ENCODE results near the gene HYOU1.

The HYOU1 gene

GRCh38 chr11:119085437-119085847, 28.4 kb upstream of the HYOU1 start:
- peak overlapping the region; percentile 94 for H3K4me3 ChIP-seq (ENCODE audit: low read depth, low read length)
- no peak for TF ChIP-seq CTCF (IDR thresholded peaks at IDR 0.05; ENCODE audit: insufficient read depth, low read depth, low read length, missing control alignments)
- no peak for DNase-seq (ENCODE audit: low read depth)

- no peak for TF ChIP-seq CTCF (IDR thresholded peaks at IDR 0.05; ENCODE audit: insufficient read depth, low read depth, low read length, missing control alignments)
- DNase-seq (ENCODE audit: low read depth) = peak; percentile 93
- peak within 1 kb of the TSS; percentile 94 for H3K4me3 ChIP-seq (ENCODE audit: low read depth, low read length)
Observed at GRCh38 chr11:119084663-119085436, 27.8 kb upstream of the HYOU1 start, which contains the start of gene HMBS. HMBS (plus strand) TSS chr11:119084881; CDS start chr11:119085034, 153 bp downstream.

GRCh38 chr11:119081682-119082260, 24.8 kb upstream of the HYOU1 start:
- H3K4me3 ChIP-seq (ENCODE audit: low read depth, low read length) = no peak overlapping the region
- DNase-seq (ENCODE audit: low read depth) = no peak
- TF ChIP-seq CTCF (IDR thresholded peaks at IDR 0.05; ENCODE audit: insufficient read depth, low read depth, low read length, missing control alignments) = no peak

- no peak for DNase-seq (ENCODE audit: low read depth)
- H3K4me3 ChIP-seq (ENCODE audit: low read depth, low read length) = no peak overlapping the region
- TF ChIP-seq CTCF (IDR thresholded peaks at IDR 0.05; ENCODE audit: insufficient read depth, low read depth, low read length, missing control alignments) = no peak
Observed at GRCh38 chr11:119078675-119079420, 21.8 kb upstream of the HYOU1 start.

GRCh38 chr11:119077839-119078238, 20.8 kb upstream of the HYOU1 start:
- no peak for TF ChIP-seq CTCF (IDR thresholded peaks at IDR 0.05; ENCODE audit: insufficient read depth, low read depth, low read length, missing control alignments)
- no peak overlapping the region for H3K4me3 ChIP-seq (ENCODE audit: low read depth, low read length)
- no peak for DNase-seq (ENCODE audit: low read depth)

GRCh38 chr11:119067371-119068222, 10.6 kb upstream of the HYOU1 start, which contains the start of gene VPS11:
VPS11 (plus strand) TSS chr11:119067818; CDS start chr11:119067824, 6 bp downstream.
- TF ChIP-seq CTCF (IDR thresholded peaks at IDR 0.05; ENCODE audit: insufficient read depth, low read depth, low read length, missing control alignments) = no peak

More at GRCh38 chr11:119067371-119068222, 10.6 kb upstream of the HYOU1 start, which contains the start of gene VPS11:
- peak; percentile 97 for DNase-seq (ENCODE audit: low read depth)
- peak within 1 kb of the TSS; percentile 100 for H3K4me3 ChIP-seq (ENCODE audit: low read depth, low read length)
